GM21367 (cell line): ENCODE data around the gene SOCS1.
"Not testable (repeated sequence)": the region's sequence is repeated elsewhere in the genome, so short reads cannot be mapped to it uniquely, and the experiment has no call there.

Experiments used
- ATAC-seq: cut with Tn5 transposase; IDR thresholded peaks from one replicate; pipeline ENCODE4 v1.9.1; 2021; ENCODE audit not compliant: unreplicated experiment

SOCS1 gene

DNA sequence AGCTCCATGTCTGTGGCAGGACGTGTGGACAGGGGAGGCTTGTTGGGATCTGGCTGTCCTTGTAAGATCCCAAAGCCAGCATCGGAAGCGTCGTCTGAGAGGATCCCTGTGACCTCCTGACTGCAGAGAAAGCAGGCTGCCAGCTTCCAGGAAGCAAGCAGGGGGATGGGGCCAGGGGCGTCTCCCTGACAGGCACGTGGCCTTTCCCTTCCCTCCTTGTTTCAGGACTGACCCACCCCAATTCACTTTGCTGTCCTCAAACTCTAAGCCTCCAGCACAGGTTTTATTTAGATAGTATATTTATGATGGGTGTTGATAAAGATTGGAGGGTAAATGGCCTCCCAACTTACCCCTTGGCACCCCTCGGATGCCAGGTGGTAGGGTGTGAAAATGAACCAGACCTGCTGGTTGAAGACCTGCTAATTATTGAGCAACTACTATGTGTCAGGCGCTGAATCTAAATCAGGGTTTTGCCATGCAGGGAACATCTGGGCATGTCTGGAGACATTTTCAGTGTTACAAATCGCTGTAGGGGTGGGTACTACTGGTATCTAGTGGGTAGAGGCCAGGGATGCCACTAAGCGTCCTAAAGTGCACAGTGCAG is 24.5 kb downstream of the SOCS1 start:
- ATAC-seq, result no peak

DNA sequence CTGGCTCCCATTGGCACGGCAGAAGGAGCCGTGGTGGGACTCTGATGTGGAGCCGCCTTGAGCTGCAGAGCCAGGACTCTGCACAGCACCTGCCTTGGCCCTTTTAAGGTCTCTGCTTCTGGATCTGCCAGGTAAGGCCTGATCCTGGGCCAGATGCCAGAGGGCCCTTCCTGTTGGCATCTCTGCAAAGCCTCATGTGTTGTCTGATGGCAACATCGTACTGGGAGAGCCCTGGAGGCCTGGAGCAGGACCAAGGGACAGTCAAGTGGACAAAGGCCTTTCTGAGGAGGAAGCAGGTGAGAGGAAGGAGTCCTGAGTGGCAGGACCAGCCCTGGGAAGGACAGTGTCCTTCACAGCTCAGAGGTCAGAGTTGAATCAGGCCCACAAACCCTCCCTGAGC is 26.1 kb downstream of the SOCS1 start:
- no peak for ATAC-seq

GRCh38 chr16:11229432-11229831 is 26.6 kb downstream of the SOCS1 start:
- ATAC-seq, result no peak

DNA sequence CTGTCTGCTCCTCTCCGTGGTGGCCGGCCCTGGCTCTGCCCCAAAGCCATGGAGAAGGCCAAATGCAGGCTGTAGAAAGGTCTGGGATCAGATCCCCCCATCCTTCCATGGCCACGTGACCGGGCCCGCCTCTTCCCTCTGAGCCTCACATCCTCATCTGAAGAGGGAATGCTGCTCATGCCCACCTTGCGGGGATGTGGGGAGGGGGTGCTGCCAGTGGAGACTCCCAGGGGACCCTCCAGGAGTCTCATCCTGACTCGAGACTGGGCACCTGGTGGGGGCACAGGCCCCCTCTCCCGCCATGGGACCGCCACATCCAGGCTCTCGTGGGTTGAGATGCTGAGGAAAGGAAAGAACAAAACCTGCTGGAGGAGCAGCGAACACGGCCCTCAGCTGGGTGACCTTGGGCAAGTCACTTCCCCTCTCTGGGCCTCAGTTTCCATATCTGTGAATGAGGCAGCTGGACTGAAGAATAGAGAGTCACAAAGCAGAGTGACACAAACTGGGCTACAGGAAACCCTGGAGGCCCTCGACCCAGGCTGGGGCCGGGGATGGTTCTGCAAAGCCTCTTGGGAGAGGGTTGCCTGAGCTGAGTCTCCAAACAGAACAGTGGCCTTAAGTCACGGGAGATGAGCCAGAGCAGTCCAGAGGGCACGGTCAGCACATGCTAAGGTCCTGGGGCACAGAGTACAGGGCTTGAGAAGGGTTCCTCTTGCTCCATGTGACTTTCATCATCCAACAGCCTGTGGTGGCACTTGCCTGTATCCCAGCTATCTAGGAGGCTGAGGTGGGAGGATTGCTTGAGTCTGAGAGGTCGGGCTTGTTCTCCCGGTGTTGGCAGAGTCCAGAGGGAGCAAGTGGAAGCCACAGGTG is 30.1 kb downstream of the SOCS1 start:
- no peak for ATAC-seq

- ATAC-seq, result peak; percentile 69
These were observed 30.9 kb downstream of the SOCS1 start for GRCh38 chr16:11224894-11225676.

- no peak for ATAC-seq
These were observed 31.7 kb downstream of the SOCS1 start for GRCh38 chr16:11224096-11224893.

DNA sequence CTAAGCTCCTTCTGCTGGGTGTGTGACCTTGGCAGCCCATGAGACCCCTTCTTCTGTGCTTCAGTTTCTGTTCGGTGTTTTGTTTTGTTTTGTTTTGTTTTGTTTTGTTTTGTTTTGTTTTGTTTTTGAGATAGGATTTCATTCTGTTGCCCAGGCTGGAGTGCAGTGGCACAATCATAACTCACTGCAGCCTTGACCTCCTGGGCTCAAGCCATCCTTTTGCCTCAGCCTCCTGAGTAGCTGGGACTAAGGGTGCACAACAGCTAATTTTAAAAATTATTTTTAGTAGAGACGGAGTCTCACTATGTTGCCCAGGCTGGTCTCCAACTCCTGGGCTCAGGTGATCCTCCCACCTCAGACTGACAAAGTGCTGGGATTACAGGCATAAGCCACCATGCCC is 35.5 kb downstream of the SOCS1 start:
- not testable (repeated sequence) for ATAC-seq

- no peak for ATAC-seq
These were observed 36.8 kb downstream of the SOCS1 start for GRCh38 chr16:11219178-11219577.

DNA sequence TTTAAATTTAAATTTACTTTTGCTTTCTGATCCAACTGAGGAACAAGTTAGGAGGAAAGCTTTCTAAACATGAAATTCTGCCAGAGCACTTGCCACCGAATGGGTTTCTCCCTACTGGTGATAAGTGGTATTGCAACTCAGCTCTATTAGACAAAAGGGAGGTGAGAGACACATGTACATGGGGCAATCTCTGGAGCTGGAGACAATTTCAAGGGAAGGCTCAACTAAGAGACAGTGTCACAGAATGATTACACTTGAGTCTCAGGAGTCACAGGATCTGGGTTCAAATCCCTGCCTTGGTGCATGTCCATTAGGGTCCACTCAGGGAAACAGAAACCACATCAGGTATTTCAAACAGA is 37.4 kb downstream of the SOCS1 start:
- no peak for ATAC-seq

GRCh38 chr16:11217651-11218603 is 38.1 kb downstream of the SOCS1 start:
- no peak for ATAC-seq

DNA sequence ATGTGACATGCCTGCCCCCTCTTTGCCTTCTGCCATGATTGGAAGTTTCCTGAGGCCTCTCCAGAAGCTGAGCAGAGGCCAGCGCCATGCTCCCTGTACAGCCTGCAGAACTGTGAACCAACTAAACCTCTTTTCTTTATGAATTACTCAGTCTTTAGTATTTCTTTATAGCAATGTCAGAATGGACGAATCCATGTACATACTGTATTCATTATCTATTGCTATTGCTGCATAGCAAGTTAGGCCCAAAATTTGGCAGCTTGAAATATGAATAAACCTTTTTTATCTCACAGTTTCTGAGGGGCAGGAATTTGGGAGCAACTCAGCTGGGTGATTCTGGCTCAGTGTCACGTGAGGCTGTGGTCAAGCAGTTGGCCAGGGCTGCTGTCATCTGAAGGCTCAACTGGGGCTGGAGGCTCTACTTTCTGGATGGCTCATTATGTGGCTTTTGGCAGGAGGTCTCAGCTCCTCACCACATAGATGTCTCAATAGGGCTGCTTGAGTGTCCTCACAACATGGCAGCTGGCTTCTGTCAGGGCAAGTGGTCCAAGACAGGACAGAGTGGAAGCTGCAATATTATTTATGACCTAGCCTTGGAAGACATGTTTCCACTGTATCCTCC is 40.0 kb downstream of the SOCS1 start:
- ATAC-seq, result no peak

GRCh38 chr16:11213799-11214198 is 42.2 kb downstream of the SOCS1 start:
- ATAC-seq, result no peak

- no peak for ATAC-seq
These were observed 42.6 kb downstream of the SOCS1 start for GRCh38 chr16:11213373-11213772.

DNA sequence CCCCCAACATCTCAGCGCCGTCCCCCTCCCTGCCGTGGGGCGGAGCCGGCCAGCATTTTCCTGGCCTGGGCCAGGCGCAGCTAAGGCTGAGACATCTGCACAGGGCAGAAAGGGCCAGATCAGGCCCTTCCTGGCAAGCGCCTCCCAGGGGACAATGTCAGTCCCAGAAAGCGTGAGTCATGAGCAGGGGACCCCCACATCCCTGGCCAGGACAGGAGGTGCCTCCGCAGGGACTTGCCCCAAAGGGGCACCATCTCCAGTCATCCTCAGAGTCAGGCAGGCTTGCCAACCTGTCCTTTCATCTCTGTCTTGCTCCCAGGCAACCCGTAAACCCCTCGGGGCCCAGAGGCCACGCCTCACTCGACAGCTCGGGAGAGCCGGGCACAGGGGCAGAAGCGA is 43.2 kb downstream of the SOCS1 start:
- ATAC-seq, result no peak

- ATAC-seq, result no peak
These were observed 43.8 kb downstream of the SOCS1 start for GRCh38 chr16:11211977-11212797.

- ATAC-seq, result no peak
These were observed 44.7 kb downstream of the SOCS1 start for GRCh38 chr16:11211061-11211976.

- ATAC-seq, result no peak
These were observed 45.7 kb downstream of the SOCS1 start for GRCh38 chr16:11210260-11210659.
